Upper lobe of right lung (tissue), 1 donor: ENCODE measurements around the gene CHST5. TPM values are rescaled to one million over a fixed set of nuclear protein-coding genes. Genes with fewer than 3 reads are reported as not detected.
"Not testable (repeated sequence)": the region's sequence is repeated elsewhere in the genome, so short reads cannot be mapped to it uniquely, and the experiment has no call there.

ENCODE experiments used
- ATAC-seq: fragments of 200-7000 bp; cut with Tn5 transposase; one replicate; pipeline ENCODE4 v1.9.1; 2020; ENCODE audit warnings: mild to moderate bottlenecking, moderate library complexity
- DNase-seq: peaks from one replicate; pipeline ENCODE4 v3.0.0-alpha.2; 2020
- H3K27ac ChIP-seq: fragments of 200-600 bp; one replicate; pipeline ENCODE4 v1.8.0; 2022
- H3K27me3 ChIP-seq: fragments of 200-600 bp; one replicate; pipeline ENCODE4 v1.8.0; 2022; ENCODE audit warnings: mild to moderate bottlenecking
- H3K36me3 ChIP-seq: fragments of 200-600 bp; one replicate; pipeline ENCODE4 v1.8.0; 2022
- H3K4me1 ChIP-seq: fragments of 200-600 bp; one replicate; pipeline ENCODE4 v1.8.0; 2022
- H3K4me3 ChIP-seq: fragments of 200-600 bp; one replicate; pipeline ENCODE4 v1.8.0; 2022; ENCODE audit warnings: mild to moderate bottlenecking
- H3K9me3 ChIP-seq: fragments of 200-600 bp; one replicate; pipeline ENCODE4 v1.8.0; 2022
- CTCF ChIP-seq: fragments of 200-600 bp; IDR thresholded peaks from one replicate; pipeline ENCODE4 v1.8.0; 2022; ENCODE audit warnings: antibody characterized with exemption
- intact Hi-C: fragments of 100-400 bp; cut with DNase I; formaldehyde crosslinking; loops from one replicate; pipeline ENCODE4 v1.11.0; 2022
- total RNA-seq: library from RNA; stranded (reverse); fragmentation: NEBNext Ultra II Directional; extraction: Animal tissue kit (Norgen Biotek cat#: 25700); gene quantifications from one replicate; pipeline ENCODE4 v1.2.1, GENCODE V29; 2021
- donor health status: DM: no; HTN: yes; CAD: no; lungs with severe emphysema.

CHST5 gene
- total RNA-seq, 1 donor from 2014 or later, result not detected

DNA sequence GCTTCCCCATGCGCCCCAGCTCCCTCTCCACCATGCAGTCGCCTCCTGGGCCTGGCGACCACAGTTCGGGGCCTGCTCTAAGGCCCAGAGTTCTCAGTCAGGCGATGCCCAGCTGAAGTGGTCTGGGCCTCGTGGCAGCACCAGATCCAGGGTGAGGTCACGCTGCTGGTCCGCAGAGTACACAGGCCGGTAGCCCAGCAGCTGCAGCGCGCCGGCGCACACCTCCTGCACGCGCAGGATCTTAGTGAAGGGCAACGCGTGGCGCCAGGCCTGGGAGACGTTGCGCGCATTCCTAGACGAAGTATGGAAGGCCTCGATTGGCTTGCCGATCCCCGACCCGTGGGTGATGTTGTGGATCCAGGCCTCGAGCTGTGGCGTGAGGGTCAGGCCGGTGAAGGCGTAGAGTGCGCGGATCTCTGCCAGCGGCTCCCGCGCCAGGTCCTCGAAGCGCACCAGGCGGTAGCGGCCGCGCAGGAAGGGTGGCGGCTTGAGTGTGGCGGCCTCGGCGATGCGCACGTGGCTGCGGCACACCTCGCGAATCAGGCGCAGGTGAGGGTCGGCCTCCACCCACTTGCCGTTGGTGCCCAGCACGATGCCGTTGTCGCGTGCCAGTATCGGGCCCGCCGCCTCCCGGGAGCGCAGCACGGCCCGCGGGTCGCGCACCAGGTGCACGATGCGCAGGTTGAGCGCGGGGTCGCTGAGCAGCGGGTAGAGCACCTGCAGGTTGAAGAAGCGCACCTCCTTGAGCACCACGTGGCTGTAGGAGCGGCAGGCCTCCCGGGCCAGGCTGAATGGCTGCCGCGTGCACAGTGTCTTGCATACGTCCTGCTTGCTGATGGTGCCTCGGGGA, 6.6 kb downstream of the CHST5 start:
- peak; percentile 20 for ATAC-seq
- Histone ChIP-seq H3K27me3 (no peaks in the 10 kb centered on the region), H3K4me1 (no peaks in the 10 kb centered on the region), H3K9me3 (no peaks in the 10 kb centered on the region), H3K27ac (no peak overlapping the region), H3K36me3 (no peaks in the 10 kb centered on the region), H3K4me3 (no peak overlapping the region)
- intact Hi-C loops, result no loop called here
- TF ChIP-seq CTCF, result no peak
- DNase-seq, result peak; percentile 61

DNA sequence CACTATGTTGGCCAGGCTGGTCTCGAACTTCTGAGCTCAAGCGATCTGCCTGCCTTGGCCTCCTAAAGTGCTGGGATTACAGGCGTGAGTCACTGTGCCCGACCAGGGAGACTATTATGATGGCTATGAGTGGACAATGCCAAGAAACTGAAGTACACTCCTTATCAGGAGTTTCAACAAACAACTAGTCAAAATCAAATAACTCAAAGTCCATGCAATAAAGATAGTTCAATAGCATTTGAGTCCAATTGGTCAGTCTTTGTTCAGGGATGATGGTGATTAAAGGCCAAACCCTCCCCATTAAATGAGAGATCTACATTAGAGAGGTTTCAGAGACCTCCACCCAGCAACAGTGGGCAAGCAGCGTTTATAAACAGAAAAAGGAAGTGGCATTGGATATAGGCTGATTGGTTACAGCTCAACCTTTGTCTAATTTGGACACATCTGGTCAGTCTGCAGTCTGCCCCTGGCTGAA, 8.0 kb downstream of the CHST5 start:
- Histone ChIP-seq H3K4me3 (no peak overlapping the region), H3K27me3 (no peaks in the 10 kb centered on the region), H3K9me3 (no peaks in the 10 kb centered on the region), H3K4me1 (no peaks in the 10 kb centered on the region), H3K27ac (no peak overlapping the region), H3K36me3 (no peaks in the 10 kb centered on the region)
- ATAC-seq (no peak), DNase-seq (peak; percentile 4)
- no peak for TF ChIP-seq CTCF
- intact Hi-C loops, result no loop called here

DNA sequence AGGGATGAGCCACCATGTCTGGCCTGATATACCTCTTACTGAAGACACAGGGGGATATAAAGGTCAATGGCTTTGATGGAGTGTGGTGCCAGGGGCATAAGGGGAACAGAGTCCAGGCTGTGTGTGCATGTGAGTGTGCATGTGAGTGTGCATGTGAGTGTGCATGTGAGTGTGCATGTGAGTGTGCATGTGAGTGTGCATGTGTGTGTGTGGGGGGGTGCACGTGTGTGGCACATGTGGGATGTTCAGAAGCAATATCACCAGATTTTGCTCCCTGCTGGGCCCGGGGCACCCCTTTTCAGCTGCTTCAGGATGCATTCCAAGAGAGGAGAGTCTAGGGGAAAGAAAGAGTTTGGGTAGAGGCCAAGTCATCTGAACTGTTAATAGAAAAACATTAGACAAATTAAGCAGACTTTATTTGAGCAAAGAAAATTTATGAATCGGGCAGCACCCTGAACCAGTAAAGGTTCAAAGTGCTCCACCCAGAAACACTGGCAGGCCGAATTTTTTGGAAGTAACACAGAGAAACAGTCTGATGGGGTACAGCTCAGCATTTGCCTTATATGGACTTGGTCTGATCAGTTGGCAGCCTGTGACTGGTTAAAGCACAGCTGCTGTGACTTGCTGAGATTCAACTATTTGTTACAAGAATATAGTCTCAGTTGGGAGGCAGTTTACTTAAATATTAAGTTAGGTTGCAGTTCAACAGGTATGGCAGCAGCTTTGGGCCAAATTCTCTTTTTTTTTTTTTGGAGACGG, 9.7 kb downstream of the CHST5 start:
- Histone ChIP-seq H3K27ac (no peak overlapping the region), H3K27me3 (no peaks in the 10 kb centered on the region), H3K4me3 (no peak overlapping the region), H3K36me3 (no peaks in the 10 kb centered on the region), H3K9me3 (no peaks in the 10 kb centered on the region), H3K4me1 (no peaks in the 10 kb centered on the region)
- ATAC-seq (no peak), DNase-seq (peak; percentile 15)
- no peak for TF ChIP-seq CTCF
- intact Hi-C loops, result no loop called here

DNA sequence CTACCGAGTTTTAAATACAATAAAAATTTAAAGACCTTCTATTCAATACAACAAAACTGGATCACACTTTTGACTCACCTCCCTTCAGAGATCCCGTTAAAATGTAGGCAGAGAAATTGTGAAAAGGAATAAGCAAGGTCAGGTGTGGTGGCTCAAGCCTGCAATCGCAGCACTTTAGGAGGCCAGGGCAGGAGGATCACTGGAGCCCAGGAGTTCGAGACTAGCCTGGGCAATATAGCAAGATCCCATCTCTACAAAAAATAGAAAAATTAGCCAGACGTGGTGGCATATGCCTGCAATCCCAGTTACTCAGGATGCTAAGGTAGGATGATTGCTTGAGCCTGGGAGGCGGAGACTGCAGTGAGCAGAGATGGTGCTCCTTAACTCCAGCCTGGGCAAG, 16.7 kb downstream of the CHST5 start:
- intact Hi-C loops, result no loop called here
- H3K27me3 ChIP-seq, result no peaks in the 10 kb centered on the region
- no peaks in the 10 kb centered on the region for H3K36me3 ChIP-seq
- H3K4me1 ChIP-seq, result no peaks in the 10 kb centered on the region
- ATAC-seq (no peak), DNase-seq (peak; percentile 20)
- no peak for TF ChIP-seq CTCF
- no peaks in the 10 kb centered on the region for H3K9me3 ChIP-seq
- H3K4me3 ChIP-seq, result no peak overlapping the region
- no peak overlapping the region for H3K27ac ChIP-seq

GRCh38 chr16:75516189-75516966, 19.5 kb downstream of the CHST5 start:
- peak overlapping the region; percentile 98 for H3K4me3 ChIP-seq
- H3K36me3 ChIP-seq, H3K9me3 ChIP-seq, intact Hi-C loops, H3K27me3 ChIP-seq, H3K4me1 ChIP-seq, DNase-seq: not testable (repeated sequence)
- peak; percentile 46 for ATAC-seq
- peak overlapping the region; percentile 96 for H3K27ac ChIP-seq
